HK-2 (cell line): ENCODE measurements around the gene PIGL.
"Not testable (repeated sequence)": the region's sequence is repeated elsewhere in the genome, so short reads cannot be mapped to it uniquely, and the experiment has no call there.

Experiments used
- DNase-seq: peaks from one replicate; pipeline ENCODE4 v3.0.0-alpha.2; 2018; ENCODE audit not compliant: unreplicated experiment

The PIGL gene

DNA sequence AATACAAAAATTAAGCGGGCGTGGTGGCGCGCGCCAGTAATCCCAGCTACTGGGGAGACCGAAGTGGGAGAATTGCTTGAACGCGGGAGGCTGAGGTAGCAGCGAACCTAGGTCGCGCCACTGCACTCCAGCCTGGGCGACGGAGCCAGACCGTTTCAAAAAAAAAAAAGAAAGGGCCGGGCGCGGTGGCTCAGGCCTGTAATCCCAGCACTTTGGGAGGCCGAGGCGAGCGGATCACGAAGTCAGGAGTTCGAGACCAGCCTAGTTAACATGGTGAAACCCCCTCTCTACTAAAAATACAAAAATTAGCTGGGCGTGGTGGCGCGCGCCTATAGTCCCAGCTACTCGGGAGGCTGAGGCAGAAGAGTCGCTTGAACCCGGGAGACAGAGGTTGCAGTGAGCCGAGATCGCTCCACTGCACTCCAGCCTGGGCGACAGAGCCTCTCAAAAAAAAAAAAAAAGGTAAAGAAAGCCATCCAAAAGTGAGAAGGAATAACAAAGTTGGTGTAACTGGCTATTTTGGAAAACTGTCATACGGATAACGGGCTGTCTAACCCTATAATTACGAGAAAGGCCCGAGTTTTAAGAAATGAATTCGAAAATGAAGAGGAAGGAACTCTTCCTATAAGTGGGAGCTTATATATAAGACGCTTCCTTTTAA is 539 bp upstream of the PIGL start:
- DNase-seq = not testable (repeated sequence)

DNA sequence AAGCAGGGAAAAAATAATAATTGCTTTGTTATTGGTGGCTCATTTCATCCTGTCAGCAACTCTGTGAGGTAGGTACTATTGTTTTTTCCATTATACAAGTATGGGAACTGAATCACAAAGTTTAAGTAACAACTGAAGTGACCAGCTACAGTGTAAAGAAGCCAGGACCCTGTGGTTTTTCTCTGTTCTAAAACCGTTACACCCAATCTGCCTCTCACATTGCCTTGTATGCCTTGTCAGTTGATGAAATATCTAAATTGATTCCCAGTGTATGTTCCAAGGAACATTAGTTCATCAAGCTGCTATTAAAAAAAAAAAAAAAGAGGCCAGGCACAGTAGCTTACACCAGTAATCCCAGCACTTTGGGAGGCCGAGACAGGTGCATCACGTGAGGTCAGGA is 5.4 kb downstream of the PIGL start:
- no peak for DNase-seq

DNA sequence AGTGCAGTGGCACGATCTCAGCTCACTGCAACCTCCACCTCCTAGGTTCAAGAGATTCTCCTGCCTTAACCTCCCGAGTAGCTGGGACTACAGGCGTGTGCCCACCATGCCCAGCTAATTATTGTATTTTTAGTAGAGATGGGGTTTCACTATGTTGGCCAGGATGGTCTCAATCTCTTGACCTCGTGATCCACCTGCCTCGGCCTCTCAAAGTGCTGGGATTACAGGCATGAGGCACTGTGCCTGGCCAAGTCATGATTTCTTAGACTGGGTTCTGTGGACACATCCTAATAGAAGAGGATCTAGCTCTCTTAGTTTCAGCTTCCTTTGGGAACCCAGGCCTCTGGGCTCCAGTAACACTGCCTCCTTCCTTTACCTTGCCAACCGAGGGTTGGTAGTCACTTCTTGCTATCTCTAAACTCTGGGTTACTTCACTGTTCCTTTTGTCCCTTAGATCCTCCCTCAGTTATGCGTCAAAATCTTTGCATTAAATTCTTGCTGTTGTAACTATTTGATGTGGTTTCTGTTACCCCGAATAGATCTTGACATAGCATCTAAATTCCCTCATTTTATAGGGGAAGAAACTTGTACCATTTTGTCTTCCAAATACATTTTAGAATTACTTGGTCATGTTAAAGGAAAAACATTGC is 13.0 kb downstream of the PIGL start:
- DNase-seq = not testable (repeated sequence)

DNA sequence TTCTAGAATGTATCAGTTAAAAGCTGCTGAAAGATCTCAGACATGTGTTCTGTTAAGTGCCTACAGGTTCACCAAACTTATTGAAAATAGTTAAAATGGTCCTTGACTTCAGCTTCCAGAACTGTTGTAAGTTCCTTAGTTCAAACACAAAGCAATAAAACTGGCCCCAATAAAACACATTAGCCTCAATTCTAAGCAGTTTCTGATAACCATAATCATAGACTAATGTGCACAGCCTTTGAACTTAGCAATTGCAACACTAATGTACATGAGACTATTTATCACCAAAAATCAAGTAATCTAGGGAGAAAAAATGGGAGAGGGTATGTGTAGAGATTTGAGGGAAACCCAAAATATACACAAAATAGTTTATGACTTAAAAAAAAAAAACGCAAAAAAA is 15.4 kb downstream of the PIGL start:
- DNase-seq = no peak

DNA sequence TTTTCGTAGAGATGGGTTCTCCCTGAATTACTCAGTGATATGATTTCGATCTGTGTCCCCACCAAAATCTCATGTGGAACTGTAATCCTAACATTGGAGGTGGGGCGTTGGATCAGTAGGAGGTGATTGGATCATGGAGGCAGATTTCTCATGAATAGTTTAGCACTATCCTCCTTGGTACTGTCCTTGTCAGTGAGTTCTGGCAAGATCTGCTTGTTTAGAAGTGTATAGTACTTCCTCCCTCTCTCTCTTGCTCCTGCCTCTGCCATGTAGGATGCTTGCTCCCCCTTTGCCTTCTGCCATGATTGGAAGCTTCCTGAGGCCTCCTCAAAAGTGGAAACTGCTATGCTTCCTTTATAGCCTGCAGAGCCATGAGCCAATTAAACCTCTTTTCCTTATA is 22.9 kb downstream of the PIGL start:
- DNase-seq = no peak

DNA sequence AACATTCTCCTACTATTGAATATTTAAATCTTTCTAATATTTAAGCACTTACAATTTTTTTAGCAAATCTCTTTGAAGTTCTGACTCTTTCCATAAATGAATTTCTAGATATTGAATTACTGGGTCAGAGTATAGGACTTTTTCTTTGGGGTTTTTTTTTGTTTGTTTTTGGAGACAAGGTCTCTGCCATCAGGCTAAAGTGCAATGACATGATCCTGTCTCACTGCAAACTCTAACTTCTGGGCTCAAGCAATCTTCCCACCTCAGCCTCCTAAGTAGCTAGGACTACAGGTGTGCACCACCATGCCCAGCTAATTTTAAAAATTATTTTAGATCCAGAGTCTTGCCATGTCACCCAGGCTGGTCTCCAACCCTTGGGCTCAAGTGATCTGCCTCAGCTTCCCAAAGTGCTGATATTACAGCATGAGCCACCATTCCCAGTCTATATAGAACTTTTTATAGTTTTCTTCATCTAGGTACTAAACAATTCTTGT is 24.9 kb downstream of the PIGL start:
- no peak for DNase-seq

DNA sequence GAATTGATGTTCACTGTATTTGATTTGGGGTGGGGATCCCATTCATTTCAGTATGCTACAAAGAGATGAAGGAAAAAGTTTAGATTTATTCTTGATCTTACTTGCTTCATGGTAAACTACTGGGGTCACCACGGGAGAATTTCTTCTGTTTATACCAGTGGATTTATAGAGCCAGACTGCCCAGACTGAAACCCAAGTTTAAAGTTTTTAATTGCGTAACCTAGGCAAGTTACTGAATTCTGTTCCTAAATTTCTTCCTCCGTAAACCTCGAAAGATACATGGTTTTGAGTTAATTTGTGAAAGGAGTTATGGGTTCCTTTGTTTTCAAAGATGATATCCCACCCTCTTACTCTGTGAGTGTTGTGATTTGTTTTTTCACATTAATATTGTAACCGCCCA is 26.4 kb downstream of the PIGL start:
- DNase-seq = no peak

DNA sequence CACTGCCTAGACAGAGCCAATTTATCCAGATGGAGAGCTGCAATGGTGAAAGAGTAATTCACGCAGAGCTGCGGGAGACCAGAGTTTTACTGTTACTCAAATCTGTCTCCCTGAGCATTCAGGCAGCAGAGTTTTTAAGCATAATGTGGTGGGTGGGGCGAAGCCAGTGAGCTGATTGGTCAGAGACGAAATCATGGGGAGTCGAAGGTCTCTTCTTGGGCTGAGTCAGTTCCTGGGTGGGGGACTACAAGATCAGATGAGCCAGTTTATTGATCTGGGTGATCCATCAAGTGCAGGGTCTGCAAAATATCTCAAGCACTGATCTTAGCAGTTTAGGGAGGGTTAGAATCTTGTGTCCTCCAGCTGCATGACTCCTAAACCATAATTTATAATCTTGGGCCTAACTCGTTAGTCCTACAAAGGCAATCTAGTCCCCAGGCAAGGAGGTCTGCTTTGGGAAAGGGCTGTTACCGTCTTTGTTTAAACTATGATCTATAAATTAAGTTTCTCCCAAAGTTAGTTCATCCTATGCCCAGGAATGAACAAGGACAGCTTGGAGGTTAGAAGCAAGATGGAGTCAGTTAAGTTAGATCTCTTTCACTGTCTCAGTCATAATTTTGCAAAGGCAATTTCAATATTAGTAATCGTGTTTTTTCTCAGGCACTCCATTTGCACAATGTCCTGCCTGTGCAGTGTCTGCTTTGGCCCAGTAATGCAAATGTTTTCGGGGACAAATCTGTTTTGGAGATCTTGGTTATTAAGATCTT is 27.0 kb downstream of the PIGL start:
- no peak for DNase-seq

DNA sequence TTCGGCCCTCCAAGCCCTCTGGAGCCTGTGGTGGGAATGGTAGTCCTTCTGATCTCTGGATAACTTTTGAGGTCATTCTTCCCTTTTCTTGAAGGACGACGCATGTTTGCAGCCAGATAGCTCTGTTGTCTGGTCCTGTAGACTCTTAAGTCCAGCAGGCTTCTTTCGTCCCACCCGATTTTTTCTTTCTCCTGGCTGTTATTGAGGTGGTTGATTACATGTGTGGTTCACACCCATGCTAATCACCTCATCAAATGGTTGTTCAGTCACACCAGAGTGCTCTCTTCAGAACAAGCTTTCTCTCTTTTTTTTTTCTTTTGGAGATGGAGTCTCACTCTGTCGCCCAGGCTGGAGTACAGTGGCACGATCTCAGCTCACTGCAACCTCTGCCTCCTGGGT is 30.6 kb downstream of the PIGL start:
- no peak for DNase-seq

DNA sequence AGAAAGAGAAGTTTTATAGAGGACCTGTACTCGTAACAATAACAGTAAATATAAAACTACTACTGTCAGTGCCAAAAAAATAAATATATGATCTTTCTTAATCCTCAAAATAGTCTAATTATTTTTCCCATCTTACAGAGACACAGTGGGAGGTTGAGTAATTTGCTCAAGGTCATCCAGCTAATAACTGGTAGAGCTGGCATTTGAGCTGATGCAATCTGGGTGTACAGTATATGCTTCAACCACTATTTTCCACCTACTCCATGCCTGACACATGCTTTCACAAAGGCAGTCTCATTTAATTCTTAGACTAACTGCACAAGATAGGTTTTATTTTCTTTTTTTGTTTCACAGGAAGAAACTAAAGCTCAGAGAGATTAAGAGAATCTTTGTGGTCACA is 33.6 kb downstream of the PIGL start:
- DNase-seq = no peak

DNA sequence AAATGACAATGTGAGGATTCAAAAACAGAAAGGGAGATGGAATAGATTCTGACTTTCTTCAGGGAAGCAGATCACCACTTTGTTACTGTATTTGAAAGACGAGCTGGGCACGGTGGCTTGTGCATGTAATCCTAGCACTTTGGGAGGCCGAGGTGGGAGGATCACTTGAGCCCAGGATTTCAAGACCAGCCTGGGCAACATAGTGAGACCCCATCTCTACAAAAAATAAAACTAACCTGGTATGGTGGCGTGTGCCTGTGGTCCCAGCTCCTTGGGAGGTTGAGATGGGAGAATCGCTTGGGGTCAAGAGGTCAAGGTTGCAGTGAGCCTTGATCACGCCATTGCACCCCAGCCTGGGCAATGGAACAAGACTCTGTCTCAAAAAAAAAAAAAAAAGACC is 34.0 kb downstream of the PIGL start:
- no peak for DNase-seq

DNA sequence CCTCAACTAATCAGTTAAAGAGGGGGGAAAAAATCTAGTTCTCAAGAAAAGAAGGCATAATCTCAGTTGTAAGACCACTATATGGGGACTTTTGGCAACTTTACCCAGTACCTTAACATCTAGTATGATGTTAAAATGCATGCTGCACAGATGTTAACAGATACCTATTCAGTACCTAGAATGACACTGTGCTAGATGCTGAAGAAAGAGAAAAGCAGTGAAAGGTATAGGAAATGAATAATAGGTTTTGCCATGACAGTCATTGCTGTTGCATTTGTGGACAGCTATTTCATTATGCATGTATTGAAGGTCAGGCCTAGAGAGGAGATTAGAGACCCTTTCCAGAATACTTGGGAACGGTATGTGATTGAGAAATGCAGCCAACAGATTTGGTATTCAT is 34.5 kb downstream of the PIGL start:
- DNase-seq = no peak

DNA sequence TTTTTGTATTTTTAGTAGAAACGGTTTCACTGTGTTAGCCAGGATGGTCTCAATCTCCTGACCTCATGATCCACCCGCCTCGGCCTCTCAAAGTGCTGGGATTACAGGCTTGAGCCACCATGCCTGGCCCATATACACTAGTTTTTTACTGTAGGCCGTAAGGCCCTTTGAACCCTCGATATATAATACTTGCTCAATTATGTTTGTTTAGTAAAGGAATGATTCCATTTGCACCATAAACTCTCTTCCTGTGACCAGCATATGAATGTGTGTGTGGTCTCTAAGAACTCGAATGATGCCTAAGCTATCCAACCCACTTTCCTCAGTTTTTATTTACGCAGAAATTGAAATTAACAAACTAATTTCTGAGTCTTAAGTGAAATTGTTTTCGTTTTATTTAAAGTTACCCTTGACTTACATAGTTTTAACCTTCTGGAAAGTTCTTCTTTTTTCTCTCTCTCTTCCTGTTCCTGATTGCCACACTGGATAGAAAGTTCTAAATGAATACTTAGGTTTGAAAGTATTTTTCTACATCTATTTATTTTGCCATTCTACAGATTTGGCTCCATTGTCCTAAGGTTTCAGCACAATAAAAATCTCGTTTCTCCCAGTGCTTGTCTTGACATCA is 37.9 kb downstream of the PIGL start:
- DNase-seq = no peak

DNA sequence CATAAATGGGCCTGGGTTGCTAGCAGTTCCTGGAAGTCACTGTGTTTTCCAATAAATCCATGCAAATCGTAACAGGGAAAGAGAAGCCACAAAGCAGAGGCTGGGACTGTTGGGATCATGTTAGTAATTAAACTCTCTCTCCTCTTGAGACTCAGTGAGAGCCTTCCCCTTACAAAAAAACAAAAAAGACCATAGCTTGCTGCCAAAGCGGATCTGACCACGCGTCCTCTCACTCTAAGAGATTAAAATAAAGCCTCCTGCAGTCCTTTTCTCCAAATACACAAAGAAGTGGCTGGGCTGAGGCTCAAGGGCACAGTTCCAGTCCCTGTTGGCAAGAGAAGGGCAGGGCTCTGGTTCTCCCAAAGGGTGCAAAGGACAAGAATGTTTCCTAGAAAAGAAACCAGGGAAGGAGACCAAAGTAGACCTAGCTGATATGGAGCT is 38.5 kb downstream of the PIGL start:
- DNase-seq = no peak

DNA sequence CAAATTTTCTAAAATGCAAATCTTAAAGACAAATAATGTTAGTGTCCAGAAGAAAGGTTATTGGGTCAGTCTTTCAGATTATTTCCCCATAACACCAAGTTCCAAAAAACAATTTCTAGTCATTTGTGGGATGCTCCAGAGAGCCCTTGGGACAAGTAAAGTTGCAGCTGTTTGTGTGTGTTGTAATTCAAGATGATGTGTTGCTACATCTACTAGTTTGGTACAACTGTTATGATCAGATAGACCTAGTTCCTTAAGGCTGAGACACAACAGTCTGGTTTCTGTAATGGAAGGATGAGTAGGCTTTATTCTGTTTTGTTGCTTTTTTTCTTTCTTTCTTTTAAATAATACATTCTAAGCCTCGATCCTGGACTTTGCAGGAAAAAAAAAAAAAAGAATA is 41.9 kb downstream of the PIGL start:
- DNase-seq = no peak

DNA sequence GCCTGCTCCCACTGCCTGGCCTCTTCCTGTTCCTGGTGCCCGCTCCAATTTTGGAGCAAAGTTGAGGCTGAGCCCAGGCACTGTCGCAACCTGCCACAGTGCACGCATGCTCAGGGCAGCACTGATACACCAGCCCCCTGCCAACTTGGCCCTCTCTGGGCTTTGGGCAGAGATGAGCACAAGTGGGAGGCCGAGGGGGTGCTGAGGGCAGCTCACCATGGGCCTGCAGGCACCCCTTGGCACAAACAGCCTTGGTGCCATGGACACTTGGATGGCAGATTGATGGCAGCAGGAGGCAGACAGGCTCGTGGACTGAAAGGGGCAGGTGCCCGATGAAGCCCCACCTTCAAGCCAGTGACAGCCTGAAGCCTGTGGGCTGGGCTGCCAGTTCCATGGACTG is 42.9 kb downstream of the PIGL start:
- DNase-seq = no peak

DNA sequence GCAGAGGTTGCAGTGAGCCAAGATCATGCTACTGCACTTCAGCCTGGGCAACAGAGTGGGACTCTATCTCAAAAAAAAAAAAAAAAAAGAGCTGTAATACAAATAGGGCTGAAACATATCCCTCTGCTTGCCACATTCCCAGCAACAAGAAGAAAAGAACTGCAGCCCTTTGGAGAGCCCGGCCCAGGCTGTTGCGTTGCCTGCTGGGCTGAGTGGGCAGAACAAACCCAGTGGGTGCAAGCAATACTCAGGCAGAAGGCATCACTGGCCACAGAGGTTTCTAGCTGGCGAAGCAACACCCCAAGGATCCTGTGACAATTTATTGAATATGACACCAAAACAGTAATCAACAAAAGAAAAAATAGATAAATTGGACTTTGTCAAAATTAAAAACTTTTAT is 44.0 kb downstream of the PIGL start:
- DNase-seq = no peak

DNA sequence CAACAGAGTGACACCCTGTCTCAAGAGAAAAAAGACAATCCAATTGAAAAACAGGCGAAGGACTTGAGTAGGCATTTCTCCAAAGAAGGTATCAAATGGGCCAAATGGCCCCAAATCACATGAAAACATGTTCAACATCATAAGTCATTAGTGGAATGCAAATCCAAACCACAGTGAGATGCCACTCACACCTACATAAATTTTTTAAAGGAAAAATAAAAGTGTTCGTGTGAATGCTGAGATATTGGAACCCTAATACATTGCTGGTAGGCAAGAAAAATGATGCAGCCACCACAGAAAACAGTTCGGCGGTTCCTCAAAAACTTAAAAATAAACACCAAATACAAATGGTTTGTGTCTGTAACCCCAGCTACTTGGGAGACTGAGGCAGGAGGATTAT is 45.2 kb downstream of the PIGL start:
- no peak for DNase-seq

DNA sequence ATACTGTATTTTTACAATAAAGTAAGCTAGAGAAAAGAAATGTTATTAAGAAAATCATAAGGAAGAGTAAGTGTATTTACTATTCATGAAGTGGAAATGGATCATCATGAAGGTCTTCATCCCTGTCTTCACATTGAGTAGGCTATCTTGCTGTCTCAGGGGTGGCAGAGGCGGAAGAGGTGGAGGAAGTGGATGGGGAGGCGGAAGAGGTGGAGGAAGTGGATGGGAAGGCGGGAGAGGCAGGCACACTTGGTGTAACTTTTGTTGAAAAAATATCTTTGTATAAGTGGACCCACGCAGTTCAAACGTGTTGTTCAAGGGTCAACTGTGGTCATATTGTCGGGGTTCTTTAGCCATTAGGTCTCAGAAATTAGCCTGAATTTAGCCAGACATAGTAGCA is 50.2 kb downstream of the PIGL start:
- no peak for DNase-seq

DNA sequence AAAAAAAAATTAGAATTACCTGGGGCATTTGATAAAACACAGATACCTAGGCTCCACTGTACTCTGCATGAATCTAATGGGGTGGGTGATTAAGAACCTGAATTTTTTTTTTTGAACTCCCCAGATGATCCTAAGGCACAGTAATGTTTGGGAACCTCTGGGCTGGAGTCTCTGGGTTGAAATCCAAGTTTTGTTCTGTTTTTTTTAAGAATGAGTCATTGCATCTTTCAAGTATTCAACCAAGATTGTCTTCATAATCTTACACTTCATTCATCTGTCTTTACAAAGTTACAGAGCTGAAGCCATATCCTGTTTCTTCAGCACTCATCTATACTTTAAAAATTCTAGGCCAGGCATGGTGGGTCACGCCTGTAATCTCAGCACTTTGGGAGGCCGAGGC is 52.6 kb downstream of the PIGL start:
- DNase-seq = no peak

DNA sequence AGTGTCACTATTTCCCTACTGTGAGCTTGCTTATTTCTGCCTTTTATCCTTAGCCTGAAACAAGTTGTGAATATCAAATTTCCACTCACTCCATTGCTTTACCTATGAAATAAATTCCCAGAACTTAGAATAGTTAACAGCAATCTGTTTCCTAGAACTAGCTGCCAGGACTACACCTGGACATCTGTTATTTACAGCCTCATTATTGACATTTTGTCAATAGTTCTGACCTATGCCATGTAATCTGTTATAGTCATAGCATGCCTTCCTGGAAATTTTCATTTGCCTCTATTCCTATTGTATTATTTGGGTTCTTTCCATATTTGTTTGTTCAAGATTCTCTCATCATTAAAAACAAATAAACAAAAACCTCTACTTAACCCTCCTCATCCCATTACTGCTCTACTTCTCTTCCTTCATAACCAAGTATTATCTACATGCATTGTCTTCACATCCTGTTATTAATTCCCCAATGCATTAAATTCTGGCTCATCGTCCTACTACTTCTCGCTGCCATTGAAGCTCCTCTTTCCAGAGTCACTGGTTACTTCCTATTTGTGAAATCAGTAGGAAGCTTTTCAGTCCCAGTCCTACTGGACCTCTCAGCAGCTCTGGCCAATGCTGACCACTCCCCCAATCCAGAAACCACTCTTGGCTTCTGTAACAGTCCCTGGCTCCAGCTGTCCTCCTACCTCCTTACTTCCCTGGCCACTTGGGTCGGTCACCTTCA is 55.3 kb downstream of the PIGL start:
- DNase-seq = no peak

DNA sequence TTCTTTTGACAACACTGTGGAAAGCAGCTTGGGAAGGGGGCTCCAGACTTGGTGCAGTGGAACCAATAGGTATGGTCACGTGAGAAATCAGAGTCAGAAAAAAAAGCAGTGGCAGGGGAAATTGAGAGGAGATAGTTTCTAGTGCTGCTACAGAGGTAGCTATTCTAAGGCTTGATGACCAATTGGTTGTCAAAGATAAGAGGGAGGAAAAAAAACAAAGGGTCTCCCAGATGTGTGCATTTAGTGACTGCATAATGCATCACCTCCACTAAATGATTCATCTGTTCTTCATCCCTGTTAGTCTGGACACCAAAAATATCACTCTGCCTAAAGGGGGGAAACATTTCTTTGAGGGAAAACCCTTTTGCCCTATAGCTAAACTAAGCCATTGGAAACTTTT is 56.5 kb downstream of the PIGL start:
- DNase-seq = no peak
